HG02623 (cell line): ENCODE data around the gene ARHGAP32.

Experiments used
- ATAC-seq: cut with Tn5 transposase; IDR thresholded peaks from one replicate; pipeline ENCODE4 v1.9.1; 2021; ENCODE audit warnings: moderate library complexity; ENCODE audit not compliant: unreplicated experiment

ARHGAP32 gene

GRCh38 chr11:128963744-128964325 is 228.3 kb downstream of the ARHGAP32 start:
- no peak for ATAC-seq

GRCh38 chr11:128962896-128963295 is 229.2 kb downstream of the ARHGAP32 start:
- ATAC-seq = no peak

GRCh38 chr11:128961645-128962044 is 230.5 kb downstream of the ARHGAP32 start:
- ATAC-seq = no peak

GRCh38 chr11:128957202-128957482 is 235.0 kb downstream of the ARHGAP32 start:
- ATAC-seq = no peak

- peak; percentile 70 for ATAC-seq
Observed at GRCh38 chr11:128956401-128957201, 235.5 kb downstream of the ARHGAP32 start.

- no peak for ATAC-seq
Observed at GRCh38 chr11:128955636-128956035, 236.5 kb downstream of the ARHGAP32 start.

GRCh38 chr11:128953151-128953550 is 239.0 kb downstream of the ARHGAP32 start:
- no peak for ATAC-seq

- ATAC-seq = no peak
Observed at GRCh38 chr11:128949791-128950454, 242.2 kb downstream of the ARHGAP32 start.

GRCh38 chr11:128948583-128948982 is 243.5 kb downstream of the ARHGAP32 start:
- ATAC-seq = no peak

GRCh38 chr11:128947773-128948172 is 244.4 kb downstream of the ARHGAP32 start:
- ATAC-seq = no peak

- no peak for ATAC-seq
Observed at GRCh38 chr11:128946648-128947047, 245.5 kb downstream of the ARHGAP32 start.

- no peak for ATAC-seq
Observed at GRCh38 chr11:128943428-128943976, 248.6 kb downstream of the ARHGAP32 start.

GRCh38 chr11:128942817-128943427 is 249.2 kb downstream of the ARHGAP32 start, which contains the start of gene TP53AIP1:
Gene TP53AIP1, minus strand, starts transcription at chr11:128942871. Its CDS starts 5,053 bp downstream, at chr11:128937818.
- ATAC-seq = no peak

- no peak for ATAC-seq
Observed at GRCh38 chr11:128942272-128942612, 249.9 kb downstream of the ARHGAP32 start.

GRCh38 chr11:128941573-128942271 is 250.4 kb downstream of the ARHGAP32 start:
- ATAC-seq = no peak

- ATAC-seq = no peak
Observed at GRCh38 chr11:128941110-128941509, 251.0 kb downstream of the ARHGAP32 start.

GRCh38 chr11:128940603-128941002 is 251.5 kb downstream of the ARHGAP32 start:
- no peak for ATAC-seq

GRCh38 chr11:128940156-128940555 is 252.0 kb downstream of the ARHGAP32 start:
- ATAC-seq = no peak

- ATAC-seq = no peak
Observed at GRCh38 chr11:128939591-128939990, 252.5 kb downstream of the ARHGAP32 start.

GRCh38 chr11:128938156-128938885 is 253.8 kb downstream of the ARHGAP32 start:
- ATAC-seq = no peak
